GM19193 (cell line): ENCODE measurements around the gene SORBS2.

Experiments
- POLR2A ChIP-seq: IDR thresholded peaks from 4 replicates; pipeline ENCODE4 v1.6.1; 2011; ENCODE audit not compliant: insufficient read depth, insufficient read length; ENCODE audit errors: extremely low read depth

SORBS2 gene

DNA sequence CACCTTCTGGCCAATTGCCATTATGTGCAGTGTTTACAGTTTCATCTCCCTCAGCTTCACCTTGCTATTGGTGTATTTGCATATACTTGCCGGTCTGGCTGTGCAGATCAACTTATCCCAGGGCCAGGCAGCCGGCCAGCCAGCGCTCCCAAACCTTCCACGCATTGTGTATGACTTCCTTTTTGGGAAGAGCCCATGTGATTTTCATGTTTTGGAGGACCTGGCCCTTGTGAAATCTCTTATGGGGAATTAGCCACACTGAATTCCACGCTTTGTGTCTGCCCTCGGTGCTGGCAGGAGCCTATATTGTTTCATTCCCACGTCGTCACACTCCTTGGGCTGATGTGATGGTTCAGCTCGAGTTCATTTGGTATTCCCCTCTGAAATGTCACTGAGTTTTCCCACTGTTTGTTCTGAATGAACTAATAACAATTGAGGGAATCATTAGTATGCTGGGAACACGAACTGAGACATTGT, 270.7 kb downstream of the SORBS2 start:
- TF ChIP-seq POLR2A = no peak

DNA sequence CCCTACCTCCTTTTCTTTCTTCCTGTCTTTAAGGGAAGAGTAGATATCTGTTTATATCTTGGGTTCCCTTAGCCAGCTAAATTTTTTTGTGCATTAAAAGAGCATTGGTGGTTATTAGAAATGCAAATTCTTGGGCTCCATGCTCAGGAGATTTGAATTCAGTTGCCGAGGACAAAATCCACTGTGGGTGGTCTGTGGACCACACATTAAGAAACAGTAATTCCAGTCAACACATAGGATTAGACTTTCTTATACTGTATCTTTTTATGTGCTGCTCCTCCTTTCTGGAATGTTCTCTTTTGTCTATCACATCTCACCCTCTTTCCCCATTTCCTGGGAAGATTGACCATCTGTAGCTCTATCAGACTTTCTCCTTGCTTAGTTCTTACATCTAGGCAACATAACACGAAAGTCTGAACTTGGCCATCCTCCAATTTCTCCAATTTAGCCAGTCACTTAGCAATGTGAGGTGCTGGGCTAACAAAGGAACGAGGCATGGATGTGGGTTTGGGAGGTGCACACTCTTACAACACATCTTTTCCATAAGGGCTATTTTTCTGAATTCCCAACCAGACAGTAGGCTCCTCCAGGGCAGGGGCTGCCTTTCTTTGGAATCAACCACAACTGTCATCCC, 271.4 kb downstream of the SORBS2 start:
- no peak for TF ChIP-seq POLR2A

DNA sequence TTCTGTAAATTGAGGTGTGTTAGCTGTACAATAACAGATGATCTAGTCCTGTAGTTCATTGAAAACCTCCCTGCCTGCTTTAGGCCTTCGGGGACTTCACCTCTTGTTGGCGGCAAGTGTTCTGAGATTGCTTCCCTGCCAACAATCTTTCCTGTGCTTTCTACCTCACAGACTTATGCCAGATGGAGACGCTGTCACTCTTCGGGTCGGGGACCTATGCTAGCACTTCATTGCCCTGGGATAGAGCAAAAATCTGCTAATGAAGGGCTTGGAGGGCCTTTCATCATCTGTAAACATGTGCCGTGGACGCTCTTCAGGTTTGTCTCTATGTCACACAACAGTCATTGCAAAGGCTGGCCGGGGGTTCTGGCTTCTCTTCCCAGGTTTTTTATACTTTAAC, 272.0 kb downstream of the SORBS2 start:
- no peak for TF ChIP-seq POLR2A

DNA sequence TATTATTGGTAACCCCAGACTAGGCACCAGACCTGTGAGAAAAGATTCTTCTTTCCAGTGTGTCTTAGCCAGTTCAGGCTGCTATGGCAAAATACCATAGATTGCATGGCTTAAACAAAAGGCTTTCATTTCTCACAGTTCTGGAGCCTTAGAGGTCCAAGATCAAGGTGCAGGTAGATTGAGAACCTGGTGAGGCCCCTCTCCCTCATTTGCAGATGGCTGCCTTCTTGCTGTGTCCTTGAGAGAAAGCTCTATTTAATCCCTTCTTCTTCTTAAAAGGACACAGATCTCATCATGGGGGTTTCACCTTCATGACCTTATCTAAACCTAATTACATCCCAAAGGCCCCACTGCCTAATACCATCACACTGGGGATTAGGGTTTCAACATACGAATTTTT, 273.2 kb downstream of the SORBS2 start:
- TF ChIP-seq POLR2A = no peak

DNA sequence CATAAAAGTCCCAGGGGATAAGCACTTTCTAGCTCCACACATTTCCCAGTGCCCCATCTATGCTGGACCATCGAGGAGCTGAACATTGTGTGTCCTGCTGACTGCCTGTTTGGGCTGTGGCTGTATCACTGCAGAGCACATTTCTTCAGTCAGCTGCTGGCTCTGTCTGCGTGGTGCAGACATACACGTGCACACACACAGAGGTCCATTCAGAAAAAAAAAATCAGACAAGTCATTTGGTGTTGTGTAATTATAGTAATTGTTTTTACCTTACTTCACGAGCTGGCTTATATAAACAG, 275.6 kb downstream of the SORBS2 start:
- TF ChIP-seq POLR2A = no peak

DNA sequence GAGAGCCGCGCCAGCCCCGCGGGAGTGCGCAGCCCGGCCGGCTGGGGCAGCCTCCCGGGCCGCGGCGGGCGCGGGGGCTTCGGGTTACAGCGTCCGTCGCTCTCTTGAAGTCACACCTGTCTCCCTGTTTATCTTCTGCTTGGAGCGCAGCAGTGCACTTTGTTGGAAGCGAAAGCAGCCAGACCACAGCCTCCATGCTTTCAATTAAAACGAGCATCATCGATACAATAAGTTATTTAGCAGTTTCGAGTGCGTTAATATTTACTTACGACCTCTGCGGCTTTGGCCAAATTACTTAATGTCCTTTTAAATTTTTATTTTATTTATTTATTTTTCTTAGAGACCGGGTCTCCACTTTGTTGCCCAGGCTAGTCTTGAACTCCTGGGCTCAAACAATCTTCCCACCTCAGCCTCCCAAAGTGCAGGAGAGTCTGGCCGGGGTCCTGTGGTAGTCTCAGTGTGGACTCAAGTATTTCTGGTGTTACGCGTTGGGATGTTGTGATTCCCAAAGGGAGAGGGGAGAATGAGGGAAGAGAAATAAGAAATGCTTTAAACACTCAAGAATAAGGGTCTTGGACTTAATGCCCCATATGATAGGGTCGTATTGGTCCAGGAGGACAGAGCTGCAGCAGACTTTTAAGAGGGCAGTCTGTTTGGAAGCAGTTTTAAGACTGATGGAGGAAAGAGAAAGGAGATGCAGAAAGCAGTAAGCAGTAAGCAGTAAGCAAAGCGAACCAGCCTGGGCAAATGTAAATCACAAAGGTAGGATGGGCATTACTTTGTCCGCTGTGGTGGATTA, 276.2 kb downstream of the SORBS2 start:
- TF ChIP-seq POLR2A = no peak
